Activated naive CD8-positive, alpha-beta T cell (primary cell): ENCODE measurements around the gene SERPINF2.
A peak's percentile ranks its signal among the peaks of the same experiment; 100 is the strongest.
"Not testable (repeated sequence)": the region's sequence is repeated elsewhere in the genome, so short reads cannot be mapped to it uniquely, and the experiment has no call there.

Source experiments
- H3K27ac Mint-ChIP-seq: one replicate; pipeline ENCODE4 v1.8.0; 2021; ENCODE audit warnings: mixed read lengths
- H3K27me3 Mint-ChIP-seq: one replicate; pipeline ENCODE4 v1.8.0; 2021; ENCODE audit warnings: mixed read lengths
- H3K36me3 Mint-ChIP-seq: one replicate; pipeline ENCODE4 v1.8.0; 2021; ENCODE audit warnings: mixed read lengths
- H3K4me1 Mint-ChIP-seq: one replicate; pipeline ENCODE4 v1.8.0; 2021; ENCODE audit warnings: low read depth, mixed read lengths
- H3K4me3 Mint-ChIP-seq: one replicate; pipeline ENCODE4 v1.8.0; 2021; ENCODE audit warnings: mild to moderate bottlenecking, mixed read lengths
- H3K9me3 Mint-ChIP-seq: one replicate; pipeline ENCODE4 v1.8.0; 2021; ENCODE audit warnings: low read depth, mixed read lengths

Gene SERPINF2

GRCh38 chr17:1776857-1777256 is 34.2 kb downstream of the SERPINF2 start:
- no peaks in the 10 kb centered on the region for H3K27me3 Mint-ChIP-seq
- no peaks in the 10 kb centered on the region for H3K36me3 Mint-ChIP-seq
- H3K4me3 Mint-ChIP-seq = no peak overlapping the region
- no peaks in the 10 kb centered on the region for H3K9me3 Mint-ChIP-seq
- H3K27ac Mint-ChIP-seq = no peak overlapping the region
- peaks cover 6% of the 10 kb centered on the region for H3K4me1 Mint-ChIP-seq

- no peaks in the 10 kb centered on the region for H3K27me3 Mint-ChIP-seq
- no peak overlapping the region for H3K27ac Mint-ChIP-seq
- H3K4me1 Mint-ChIP-seq = peaks cover 9% of the 10 kb centered on the region
- no peaks in the 10 kb centered on the region for H3K9me3 Mint-ChIP-seq
- H3K4me3 Mint-ChIP-seq = no peak overlapping the region
- no peaks in the 10 kb centered on the region for H3K36me3 Mint-ChIP-seq
Observed at GRCh38 chr17:1779571-1780131, 37.0 kb downstream of the SERPINF2 start.

- Mint-ChIP-seq H3K4me1 (peaks cover 10% of the 10 kb centered on the region), H3K36me3 (peaks cover 4% of the 10 kb centered on the region), H3K9me3 (no peaks in the 10 kb centered on the region), H3K4me3 (no peak overlapping the region), H3K27ac (no peak overlapping the region), H3K27me3 (no peaks in the 10 kb centered on the region)
Observed at GRCh38 chr17:1782171-1782567, 39.5 kb downstream of the SERPINF2 start.

GRCh38 chr17:1783271-1783670 is 40.6 kb downstream of the SERPINF2 start:
- Mint-ChIP-seq H3K4me3 (peak overlapping the region; percentile 11), H3K27me3 (no peaks in the 10 kb centered on the region), H3K36me3 (peaks cover 4% of the 10 kb centered on the region), H3K27ac (no peak overlapping the region), H3K4me1 (peaks cover 10% of the 10 kb centered on the region), H3K9me3 (no peaks in the 10 kb centered on the region)

GRCh38 chr17:1783834-1784611 is 41.4 kb downstream of the SERPINF2 start:
- H3K27ac Mint-ChIP-seq = no peak overlapping the region
- H3K36me3 Mint-ChIP-seq = peaks cover 4% of the 10 kb centered on the region
- H3K4me1 Mint-ChIP-seq = peaks cover 13% of the 10 kb centered on the region
- no peaks in the 10 kb centered on the region for H3K9me3 Mint-ChIP-seq
- peak overlapping the region; percentile 11 for H3K4me3 Mint-ChIP-seq
- no peaks in the 10 kb centered on the region for H3K27me3 Mint-ChIP-seq

GRCh38 chr17:1785930-1786329 is 43.3 kb downstream of the SERPINF2 start:
- H3K27me3 Mint-ChIP-seq = no peaks in the 10 kb centered on the region
- H3K27ac Mint-ChIP-seq = no peak overlapping the region
- H3K4me3 Mint-ChIP-seq = no peak overlapping the region
- peaks cover 4% of the 10 kb centered on the region for H3K36me3 Mint-ChIP-seq
- peaks cover 13% of the 10 kb centered on the region for H3K4me1 Mint-ChIP-seq
- no peaks in the 10 kb centered on the region for H3K9me3 Mint-ChIP-seq

GRCh38 chr17:1786708-1787107 is 44.0 kb downstream of the SERPINF2 start:
- no peak overlapping the region for H3K27ac Mint-ChIP-seq
- H3K4me1 Mint-ChIP-seq = peaks cover 13% of the 10 kb centered on the region
- H3K27me3 Mint-ChIP-seq = no peaks in the 10 kb centered on the region
- H3K36me3 Mint-ChIP-seq = peaks cover 4% of the 10 kb centered on the region
- no peaks in the 10 kb centered on the region for H3K9me3 Mint-ChIP-seq
- no peak overlapping the region for H3K4me3 Mint-ChIP-seq

GRCh38 chr17:1787301-1787902 is 44.7 kb downstream of the SERPINF2 start:
- no peak overlapping the region for H3K4me3 Mint-ChIP-seq
- H3K27me3 Mint-ChIP-seq = no peaks in the 10 kb centered on the region
- no peaks in the 10 kb centered on the region for H3K9me3 Mint-ChIP-seq
- peaks cover 4% of the 10 kb centered on the region for H3K36me3 Mint-ChIP-seq
- peaks cover 13% of the 10 kb centered on the region for H3K4me1 Mint-ChIP-seq
- no peak overlapping the region for H3K27ac Mint-ChIP-seq

- Mint-ChIP-seq H3K27ac (no peak overlapping the region), H3K36me3 (peaks cover 4% of the 10 kb centered on the region), H3K9me3 (no peaks in the 10 kb centered on the region), H3K4me1 (peaks cover 9% of the 10 kb centered on the region), H3K27me3 (no peaks in the 10 kb centered on the region), H3K4me3 (no peak overlapping the region)
Observed at GRCh38 chr17:1789936-1790335, 47.3 kb downstream of the SERPINF2 start.

GRCh38 chr17:1792495-1793446 is 50.1 kb downstream of the SERPINF2 start:
- Mint-ChIP-seq H3K4me1 (peaks cover 17% of the 10 kb centered on the region), H3K27ac (no peak overlapping the region), H3K9me3 (no peaks in the 10 kb centered on the region), H3K36me3 (no peaks in the 10 kb centered on the region), H3K4me3 (no peak overlapping the region), H3K27me3 (no peaks in the 10 kb centered on the region)

GRCh38 chr17:1793447-1793806 is 50.8 kb downstream of the SERPINF2 start:
- H3K4me1 Mint-ChIP-seq = peaks cover 17% of the 10 kb centered on the region
- no peaks in the 10 kb centered on the region for H3K36me3 Mint-ChIP-seq
- H3K9me3 Mint-ChIP-seq = no peaks in the 10 kb centered on the region
- H3K27ac Mint-ChIP-seq = no peak overlapping the region
- H3K4me3 Mint-ChIP-seq = no peak overlapping the region
- H3K27me3 Mint-ChIP-seq = no peaks in the 10 kb centered on the region

- Mint-ChIP-seq H3K4me1 (peaks cover 15% of the 10 kb centered on the region), H3K27ac (no peak overlapping the region), H3K27me3 (no peaks in the 10 kb centered on the region), H3K9me3 (no peaks in the 10 kb centered on the region), H3K4me3 (no peak overlapping the region), H3K36me3 (no peaks in the 10 kb centered on the region)
Observed at GRCh38 chr17:1796800-1797199, 54.1 kb downstream of the SERPINF2 start.

- peaks cover 15% of the 10 kb centered on the region for H3K4me1 Mint-ChIP-seq
- no peak overlapping the region for H3K27ac Mint-ChIP-seq
- H3K9me3 Mint-ChIP-seq = no peaks in the 10 kb centered on the region
- H3K36me3 Mint-ChIP-seq = no peaks in the 10 kb centered on the region
- H3K27me3 Mint-ChIP-seq = no peaks in the 10 kb centered on the region
- H3K4me3 Mint-ChIP-seq = no peak overlapping the region
Observed at GRCh38 chr17:1797323-1797722, 54.7 kb downstream of the SERPINF2 start.

GRCh38 chr17:1797846-1798245 is 55.2 kb downstream of the SERPINF2 start:
- H3K27me3 Mint-ChIP-seq, H3K27ac Mint-ChIP-seq, H3K36me3 Mint-ChIP-seq, H3K4me3 Mint-ChIP-seq, H3K9me3 Mint-ChIP-seq: not testable (repeated sequence)
- peaks cover 15% of the 10 kb centered on the region for H3K4me1 Mint-ChIP-seq

GRCh38 chr17:1800240-1800639 is 57.6 kb downstream of the SERPINF2 start:
- Mint-ChIP-seq H3K9me3 (no peaks in the 10 kb centered on the region), H3K27ac (no peak overlapping the region), H3K36me3 (peaks cover 2% of the 10 kb centered on the region), H3K27me3 (no peaks in the 10 kb centered on the region), H3K4me1 (peaks cover 10% of the 10 kb centered on the region), H3K4me3 (no peak overlapping the region)
